GM12864 (cell line): ENCODE measurements around the gene DPYSL4.

ENCODE experiments used
- DNase-seq: peaks from one replicate; pipeline ENCODE4 v3.0.0-alpha.2; 2011; ENCODE audit warnings: low read depth
- H3K4me3 ChIP-seq: 2 replicates; pipeline ENCODE4 v1.5.1; 2011; ENCODE audit warnings: mild to moderate bottlenecking, low read depth, low read length, control low read depth
- TF ChIP-seq, protein P1 (sequence below): IDR thresholded peaks from 2 replicates; pipeline ENCODE4 v1.5.1; 2011; ENCODE audit warnings: low read depth, mild to moderate bottlenecking, moderate library complexity, low read length, control low read depth, inconsistent platforms; ENCODE audit errors: missing control alignments

Gene DPYSL4

DNA sequence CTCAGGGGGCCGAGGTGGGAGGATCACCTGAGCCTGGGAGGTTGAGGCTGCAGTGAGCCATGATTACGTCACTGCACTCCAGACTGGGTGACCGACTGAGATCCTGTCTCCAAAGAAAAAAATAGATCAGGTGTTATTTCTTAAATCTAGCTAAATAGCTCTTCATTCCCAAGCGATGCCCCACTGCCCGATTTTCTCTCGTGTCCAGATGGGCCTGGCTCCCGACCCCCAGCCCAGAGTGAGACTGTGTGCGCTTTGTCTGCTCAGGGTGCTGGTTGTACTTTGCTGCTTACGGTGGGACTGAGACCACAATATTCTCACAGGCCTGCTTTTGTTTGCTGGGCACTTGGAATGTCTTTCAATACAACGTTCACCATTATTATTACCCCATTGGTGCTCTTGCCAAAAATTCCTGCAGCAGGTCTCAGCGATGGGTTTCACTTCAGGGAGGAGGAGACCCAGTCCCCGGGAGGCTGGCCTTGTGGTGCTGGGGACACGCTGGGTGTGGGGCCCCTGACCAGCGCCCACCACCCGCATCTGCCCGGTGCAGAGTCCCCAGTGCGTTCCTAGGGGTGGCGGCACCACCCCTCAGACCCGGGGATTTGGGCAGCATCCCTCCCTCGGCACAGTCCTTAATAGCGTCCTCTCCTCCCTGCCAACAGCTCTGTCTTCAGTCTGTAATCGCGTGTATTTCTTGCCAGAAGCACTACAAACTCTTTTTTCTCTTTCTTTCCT, 20.4 kb upstream of the DPYSL4 start:
- TF ChIP-seq, protein P1, sequence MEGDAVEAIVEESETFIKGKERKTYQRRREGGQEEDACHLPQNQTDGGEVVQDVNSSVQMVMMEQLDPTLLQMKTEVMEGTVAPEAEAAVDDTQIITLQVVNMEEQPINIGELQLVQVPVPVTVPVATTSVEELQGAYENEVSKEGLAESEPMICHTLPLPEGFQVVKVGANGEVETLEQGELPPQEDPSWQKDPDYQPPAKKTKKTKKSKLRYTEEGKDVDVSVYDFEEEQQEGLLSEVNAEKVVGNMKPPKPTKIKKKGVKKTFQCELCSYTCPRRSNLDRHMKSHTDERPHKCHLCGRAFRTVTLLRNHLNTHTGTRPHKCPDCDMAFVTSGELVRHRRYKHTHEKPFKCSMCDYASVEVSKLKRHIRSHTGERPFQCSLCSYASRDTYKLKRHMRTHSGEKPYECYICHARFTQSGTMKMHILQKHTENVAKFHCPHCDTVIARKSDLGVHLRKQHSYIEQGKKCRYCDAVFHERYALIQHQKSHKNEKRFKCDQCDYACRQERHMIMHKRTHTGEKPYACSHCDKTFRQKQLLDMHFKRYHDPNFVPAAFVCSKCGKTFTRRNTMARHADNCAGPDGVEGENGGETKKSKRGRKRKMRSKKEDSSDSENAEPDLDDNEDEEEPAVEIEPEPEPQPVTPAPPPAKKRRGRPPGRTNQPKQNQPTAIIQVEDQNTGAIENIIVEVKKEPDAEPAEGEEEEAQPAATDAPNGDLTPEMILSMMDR: no peak
- no peak for DNase-seq
- no peak overlapping the region for H3K4me3 ChIP-seq

DNA sequence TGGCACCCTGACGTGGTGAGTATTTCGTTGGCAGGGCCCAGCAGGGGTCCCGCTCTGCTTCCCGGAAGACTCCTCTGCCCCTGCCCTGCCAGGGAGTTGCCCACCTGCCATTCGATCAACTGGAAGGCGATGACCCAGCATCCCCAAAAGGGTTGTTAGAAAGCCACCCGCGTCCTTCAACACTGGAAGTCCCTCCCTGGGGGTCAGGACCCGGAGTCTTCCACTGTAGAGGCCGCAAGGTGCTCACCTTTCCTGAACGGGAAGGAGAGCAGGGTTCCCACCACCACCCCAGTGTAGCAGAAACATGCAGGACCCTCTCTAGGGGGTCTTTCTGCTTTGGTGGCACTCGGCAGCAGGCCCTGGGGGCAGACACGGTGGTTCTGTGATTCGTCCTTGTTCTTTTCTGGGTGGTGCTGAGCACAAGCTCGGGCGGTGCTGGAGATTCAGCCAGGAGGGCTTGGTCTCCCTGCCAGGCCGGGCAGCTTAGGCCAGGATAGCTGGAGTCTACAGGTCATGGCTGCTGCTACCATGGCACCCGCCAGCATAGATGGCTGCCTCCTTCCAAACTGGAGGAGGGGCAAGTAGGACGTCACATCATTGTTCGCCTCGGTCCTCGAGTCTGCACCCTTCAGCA, 19.6 kb upstream of the DPYSL4 start:
- TF ChIP-seq, protein P1: no peak
- DNase-seq: no peak
- H3K4me3 ChIP-seq: no peak overlapping the region

DNA sequence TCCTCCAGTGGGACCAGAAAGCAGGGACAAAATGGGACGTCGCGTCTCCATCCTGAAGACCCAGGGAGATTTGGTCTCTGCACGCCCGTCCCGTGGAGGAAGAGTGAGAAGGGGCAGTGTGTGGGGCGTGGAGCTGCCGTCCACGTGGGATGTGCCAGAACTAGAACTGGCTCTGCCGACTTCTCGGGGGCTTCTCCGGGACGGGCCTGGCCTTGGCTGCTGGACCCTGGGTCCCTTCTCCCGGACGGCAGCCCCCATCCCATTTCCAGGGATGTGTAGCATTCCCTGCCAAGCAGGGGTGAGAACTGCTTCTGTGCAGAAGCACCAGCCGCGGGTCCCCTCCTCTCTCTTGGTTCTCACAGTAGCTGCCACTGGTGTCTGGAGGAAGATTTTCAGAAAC, 18.8 kb upstream of the DPYSL4 start:
- TF ChIP-seq, protein P1: no peak
- no peak overlapping the region for H3K4me3 ChIP-seq
- DNase-seq: no peak

DNA sequence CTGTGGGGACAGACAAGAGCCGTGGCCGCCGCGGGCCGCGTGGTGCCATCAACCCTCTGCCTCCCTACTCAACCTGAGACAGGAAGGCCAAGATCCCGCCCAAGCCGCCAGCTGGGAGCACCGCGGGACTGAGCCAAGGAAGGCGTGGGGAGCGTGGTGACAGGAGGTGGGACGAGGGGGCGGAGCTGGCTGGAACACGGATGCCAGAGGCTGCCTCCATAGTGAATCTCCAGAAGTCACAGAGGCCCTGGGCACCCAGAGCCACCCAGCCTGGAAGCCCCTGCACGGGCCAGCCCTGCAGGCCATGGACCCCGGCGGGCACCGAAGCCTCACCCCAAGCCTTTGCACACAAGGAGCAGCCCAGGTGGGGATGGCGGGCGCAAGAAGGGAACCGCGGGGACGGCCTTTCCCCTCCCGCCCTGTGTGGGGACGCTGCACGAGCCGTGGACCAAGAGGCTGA, 18.1 kb upstream of the DPYSL4 start:
- TF ChIP-seq, protein P1: no peak
- DNase-seq: no peak
- H3K4me3 ChIP-seq: no peak overlapping the region

DNA sequence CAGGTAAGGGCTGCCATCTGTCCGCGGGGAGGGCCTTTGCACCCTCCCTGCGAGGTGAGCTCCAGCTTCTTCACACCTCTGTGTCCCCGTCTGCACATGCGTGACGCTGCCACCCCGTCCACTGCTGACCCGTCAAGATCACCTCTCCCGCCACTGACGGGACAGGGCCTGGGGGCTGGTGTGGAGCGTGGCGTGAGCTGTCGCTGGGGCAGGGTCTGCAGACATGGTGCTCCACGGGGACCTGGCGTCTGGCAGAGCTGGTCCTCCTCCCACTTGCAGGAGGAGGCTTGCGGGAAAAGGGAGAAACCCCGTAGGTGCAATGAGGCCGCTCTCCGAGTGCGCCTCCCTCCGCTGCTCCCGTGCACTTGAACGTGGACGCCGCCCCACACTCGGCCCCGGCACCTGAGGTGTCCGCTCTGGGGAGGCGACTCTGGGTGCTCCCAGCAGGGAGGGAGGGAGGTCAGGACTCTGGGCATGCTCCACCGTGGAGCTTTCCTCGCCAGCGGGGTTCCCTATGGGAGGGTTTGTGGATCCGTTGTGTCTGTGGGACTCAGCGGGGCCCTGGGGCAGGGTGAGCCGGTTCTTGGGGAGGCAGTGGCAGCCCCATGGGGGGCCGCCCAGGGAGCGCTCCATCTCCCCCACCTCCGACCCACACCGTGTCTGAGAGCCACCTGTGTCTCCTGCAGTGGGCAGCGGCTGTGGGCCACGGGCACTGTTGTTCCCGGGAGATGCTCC, 17.6 kb upstream of the DPYSL4 start:
- no peak for DNase-seq

DNA sequence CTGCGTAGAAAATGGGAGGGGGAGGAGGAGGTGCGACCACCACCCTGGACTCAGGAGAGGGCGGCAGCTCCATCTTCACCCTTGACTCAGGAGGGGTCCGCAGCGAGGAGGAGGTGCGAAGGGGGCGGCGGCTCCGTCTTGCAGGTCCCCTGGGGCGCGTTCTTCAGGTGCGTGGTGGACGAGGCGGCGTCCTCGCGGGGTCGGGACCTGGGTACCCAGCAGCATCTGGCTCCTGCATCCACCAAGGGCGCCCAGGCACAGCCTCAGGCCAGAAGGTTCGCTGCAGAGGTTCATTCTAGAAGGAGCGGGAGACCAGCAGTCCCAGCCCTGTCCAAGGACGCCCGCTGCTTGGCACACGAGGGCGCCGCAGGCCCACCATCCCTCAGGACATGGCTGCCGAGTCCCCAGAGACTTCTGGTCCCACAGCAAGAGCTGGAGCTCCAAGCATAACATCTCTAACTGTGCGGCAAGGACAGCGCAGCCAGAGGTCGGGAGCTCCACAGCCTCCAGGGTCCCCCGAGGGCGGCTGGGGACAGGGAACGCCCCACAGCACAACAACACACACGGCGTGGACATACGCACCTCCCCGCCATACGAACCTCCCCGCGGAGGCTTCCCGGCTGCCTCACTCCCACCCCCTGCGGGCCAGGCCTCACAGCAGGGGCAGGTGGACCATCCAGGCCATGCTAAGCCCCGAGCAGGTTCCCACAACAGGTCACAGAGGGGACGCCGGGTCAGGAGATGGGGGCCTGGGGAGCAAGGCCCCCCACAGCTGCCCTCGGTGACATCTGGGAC, 16.8 kb upstream of the DPYSL4 start:
- H3K4me3 ChIP-seq: no peak overlapping the region
- TF ChIP-seq, protein P1: no peak
- DNase-seq: no peak

More for the DNA sequence above, 17.6 kb upstream of the DPYSL4 start:
- TF ChIP-seq, protein P1: no peak
- no peak overlapping the region for H3K4me3 ChIP-seq
